ENCODE measurements around the gene UTP14C. TPM values are rescaled to one million over a fixed set of nuclear protein-coding genes. Genes with fewer than 3 reads are reported as not detected.
"Not testable (repeated sequence)": the region's sequence is repeated elsewhere in the genome, so short reads cannot be mapped to it uniquely, and the experiment has no call there.

UTP14C gene
- 4.4 TPM for total RNA-seq

GRCh38 chr13:52024481-52024880 is at the start of gene UTP14C:
UTP14C (plus strand) TSS chr13:52024691; CDS start chr13:52028805, 4,114 bp downstream.
- ATAC-seq: no peak

GRCh38 chr13:51976423-51976822 is 48.1 kb upstream of the UTP14C start:
- peak; percentile 39 for ATAC-seq

GRCh38 chr13:51976890-51977289 is 47.6 kb upstream of the UTP14C start:
- ATAC-seq: no peak

- no peak for ATAC-seq
Observed at GRCh38 chr13:51977625-51978024, 46.9 kb upstream of the UTP14C start.

GRCh38 chr13:51978796-51979556 is 45.5 kb upstream of the UTP14C start:
- no peak for ATAC-seq

GRCh38 chr13:51980908-51981307 is 43.6 kb upstream of the UTP14C start:
- ATAC-seq: no peak

- ATAC-seq: no peak
Observed at GRCh38 chr13:51981355-51981754, 43.1 kb upstream of the UTP14C start.

- not testable (repeated sequence) for ATAC-seq
Observed at GRCh38 chr13:51983292-51983691, 41.2 kb upstream of the UTP14C start.

- not testable (repeated sequence) for ATAC-seq
Observed at GRCh38 chr13:51984904-51985303, 39.6 kb upstream of the UTP14C start.

GRCh38 chr13:51988988-51989618 is 35.4 kb upstream of the UTP14C start:
- ATAC-seq: no peak

- no peak for ATAC-seq
Observed at GRCh38 chr13:51993713-51994112, 30.8 kb upstream of the UTP14C start.

GRCh38 chr13:51995677-51996551 is 28.6 kb upstream of the UTP14C start:
- ATAC-seq: peak; percentile 41

- ATAC-seq: no peak
Observed at GRCh38 chr13:51996641-51997040, 27.9 kb upstream of the UTP14C start.

GRCh38 chr13:51997186-51997585 is 27.3 kb upstream of the UTP14C start:
- ATAC-seq: no peak

- ATAC-seq: no peak
Observed at GRCh38 chr13:51997641-51998330, 26.7 kb upstream of the UTP14C start.

- ATAC-seq: no peak
Observed at GRCh38 chr13:51998723-51999509, 25.6 kb upstream of the UTP14C start.

- ATAC-seq: no peak
Observed at GRCh38 chr13:51999510-51999911, 25.0 kb upstream of the UTP14C start.

- ATAC-seq: no peak
Observed at GRCh38 chr13:51999921-52000320, 24.6 kb upstream of the UTP14C start.

- peak; percentile 63 for ATAC-seq
Observed at GRCh38 chr13:52001120-52001731, 23.3 kb upstream of the UTP14C start.

- ATAC-seq: no peak
Observed at GRCh38 chr13:52002361-52002760, 22.1 kb upstream of the UTP14C start.

GRCh38 chr13:52003541-52003940 is 20.9 kb upstream of the UTP14C start:
- ATAC-seq: no peak
